Measurements from ENCODE around the gene CDC42EP4.

GRCh38 chr17:73323409-73324159, 11.8 kb upstream of the CDC42EP4 start:
- TF ChIP-seq CTCF (IDR thresholded peaks at IDR 0.05; ENCODE audit: poor library complexity) (no peak), EZH2phosphoT487 (IDR thresholded peaks at IDR 0.05; ENCODE audit: low read depth, severe bottlenecking, unreplicated experiment) (no peak), EZH2 (IDR thresholded peaks at IDR 0.05; ENCODE audit: borderline replicate concordance) (no peak)
